Natural killer cell (primary cell): ENCODE data around the gene CACNA1D. TPM values are rescaled to one million over a fixed set of nuclear protein-coding genes. Genes with fewer than 3 reads are reported as not detected.

Experiments used
- ATAC-seq, 3 donors: fragments of 150-1000 bp in 2 of 3; fragments of 200-7000 bp in 1 of 3; cut with Tn5 transposase; 1 replicate in 1 of 3; 2 replicates in 2 of 3; pipeline ENCODE4 v1.10.0; 2021; ENCODE audit warnings: mild to moderate bottlenecking in 2 of 3, moderate library complexity in 2 of 3
- DNase-seq, 2 donors: peaks; one replicate each; pipeline versions ENCODE4 v3.0.0 to v3.0.0-alpha.2; 2013 to 2021; ENCODE audit warnings: mixed read lengths in 1 of 2
- H3K27ac ChIP-seq: one replicate; pipeline ENCODE4 v1.5.1; 2013; ENCODE audit warnings: mild to moderate bottlenecking, low read length
- H3K27me3 ChIP-seq: one replicate; pipeline ENCODE4 v1.6.1; 2013; ENCODE audit warnings: low read length; ENCODE audit not compliant: control insufficient read depth, insufficient read depth
- H3K36me3 ChIP-seq: one replicate; pipeline ENCODE4 v1.6.1; 2013; ENCODE audit warnings: low read length; ENCODE audit not compliant: control insufficient read depth, insufficient read depth
- H3K4me1 ChIP-seq: one replicate; pipeline ENCODE4 v1.6.1; 2013; ENCODE audit warnings: low read length; ENCODE audit not compliant: control insufficient read depth, insufficient read depth
- H3K4me3 ChIP-seq: one replicate; pipeline ENCODE4 v1.5.1; 2013; ENCODE audit warnings: low read length
- H3K9me3 ChIP-seq: one replicate; pipeline ENCODE4 v1.6.1; 2013; ENCODE audit warnings: low read length; ENCODE audit not compliant: control insufficient read depth, insufficient read depth
- H3K27ac Mint-ChIP-seq, 2 donors: one replicate each; pipeline ENCODE4 v1.8.0; 2022; ENCODE audit warnings: mild to moderate bottlenecking in 2 of 2, mixed read lengths in 2 of 2, moderate library complexity in 1 of 2
- H3K27me3 Mint-ChIP-seq, 2 donors: one replicate each; pipeline ENCODE4 v1.8.0; 2022; ENCODE audit warnings: low read depth in 2 of 2, mixed read lengths in 2 of 2
- H3K36me3 Mint-ChIP-seq: one replicate; pipeline ENCODE4 v1.8.0; 2022; ENCODE audit warnings: mixed read lengths
- H3K4me1 Mint-ChIP-seq, 2 donors: one replicate each; pipeline ENCODE4 v1.8.0; 2022; ENCODE audit warnings: mixed read lengths in 2 of 2
- H3K4me3 Mint-ChIP-seq: one replicate; pipeline ENCODE4 v1.8.0; 2022; ENCODE audit warnings: mild to moderate bottlenecking, moderate library complexity, mixed read lengths
- H3K9me3 Mint-ChIP-seq, 2 donors: one replicate each; pipeline ENCODE4 v1.8.0; 2022; ENCODE audit warnings: mixed read lengths in 2 of 2
- WGBS: methylation state at CpG from one replicate; pipeline ENCODE4 v1.1.7; 2013; ENCODE audit warnings: missing lambda C conversion rate; ENCODE audit not compliant: insufficient coverage; 5-methylcytosine and 5-hydroxymethylcytosine counted together
- intact Hi-C: fragments of 100-400 bp; cut with micrococcal nuclease; formaldehyde crosslinking; loops from one replicate; pipeline ENCODE4 v1.14.2; 2022
- total RNA-seq, 4 donors: library from RNA; stranded (reverse); fragments of 120-200 nt in 1 of 4; gene quantifications; one replicate each; pipeline versions ENCODE4 v1.2.3 to v1.2.4, GENCODE V29; 2013 to 2022
- TF ChIP-seq, protein P1 (sequence below): fragments of 200-600 bp; IDR thresholded peaks from one replicate; pipeline ENCODE4 v1.8.0; 2022; ENCODE audit warnings: antibody characterized with exemption

The CACNA1D gene
- total RNA-seq, 3 donors from 2014 or later (not counting 1 experiment from before 2014, with no cell fraction given) = 0.54 to 10.1 TPM; not detected in 1

DNA sequence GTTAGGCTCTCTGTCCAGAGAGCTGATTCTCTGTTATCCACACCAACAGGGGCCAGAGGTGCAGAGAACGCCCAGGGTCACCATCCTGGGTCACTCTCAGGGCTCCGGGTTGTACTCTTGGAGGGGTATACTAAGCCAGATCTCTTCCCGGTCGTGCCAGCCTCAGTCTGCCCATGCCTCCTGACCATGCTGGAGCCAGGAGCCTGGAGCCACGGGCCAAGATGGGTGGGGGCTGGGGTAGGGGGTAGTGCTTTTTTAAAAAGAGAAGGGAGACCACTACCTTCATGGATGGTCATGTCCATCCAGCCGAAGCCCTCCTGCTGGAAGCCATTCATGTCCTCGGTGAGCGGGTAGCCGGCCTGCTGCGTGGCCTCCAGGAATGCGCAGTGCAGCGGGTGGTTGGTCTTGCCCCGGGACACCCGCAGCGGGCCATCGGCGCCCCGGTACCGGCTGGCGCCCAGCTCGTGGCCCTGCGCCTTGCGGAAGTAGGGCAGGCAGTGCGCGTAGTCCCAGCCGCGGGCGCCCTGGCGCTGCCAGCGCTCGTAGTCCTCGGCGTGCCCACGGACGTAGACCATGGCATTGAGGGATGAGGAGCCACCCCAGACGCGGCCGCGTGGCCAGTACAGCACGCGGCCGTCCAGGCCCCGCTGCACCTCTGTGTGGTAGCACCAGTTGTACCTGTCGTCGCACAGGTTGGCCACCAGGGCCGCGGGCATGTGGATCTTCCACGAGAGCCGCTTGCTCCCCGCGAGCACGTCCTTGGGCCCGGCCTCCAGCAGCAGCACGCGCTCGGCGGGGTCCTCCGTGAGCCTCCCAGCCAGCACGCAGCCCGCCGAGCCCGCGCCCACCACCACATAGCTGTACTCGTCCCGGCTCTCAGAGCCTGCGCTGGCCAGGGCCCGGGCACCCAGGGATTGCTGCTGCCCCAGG, 328.9 kb downstream of the CACNA1D start:
- H3K36me3 ChIP-seq = no peaks in the 10 kb centered on the region
- 97% methylated on average over 67 of the region's 67 CpGs for WGBS
- ATAC-seq (no peak), DNase-seq (no peak)
- H3K4me3 ChIP-seq = no peak overlapping the region
- Mint-ChIP-seq H3K27me3 (peaks cover 0 to 5% of the 10 kb centered on the region in 2 donors), H3K4me1 (no peaks in the 10 kb centered on the region), H3K9me3 (no peaks in the 10 kb centered on the region), H3K27ac (no peak overlapping the region), H3K4me3 (no peak overlapping the region), H3K36me3 (no peaks in the 10 kb centered on the region)
- TF ChIP-seq, protein P1, sequence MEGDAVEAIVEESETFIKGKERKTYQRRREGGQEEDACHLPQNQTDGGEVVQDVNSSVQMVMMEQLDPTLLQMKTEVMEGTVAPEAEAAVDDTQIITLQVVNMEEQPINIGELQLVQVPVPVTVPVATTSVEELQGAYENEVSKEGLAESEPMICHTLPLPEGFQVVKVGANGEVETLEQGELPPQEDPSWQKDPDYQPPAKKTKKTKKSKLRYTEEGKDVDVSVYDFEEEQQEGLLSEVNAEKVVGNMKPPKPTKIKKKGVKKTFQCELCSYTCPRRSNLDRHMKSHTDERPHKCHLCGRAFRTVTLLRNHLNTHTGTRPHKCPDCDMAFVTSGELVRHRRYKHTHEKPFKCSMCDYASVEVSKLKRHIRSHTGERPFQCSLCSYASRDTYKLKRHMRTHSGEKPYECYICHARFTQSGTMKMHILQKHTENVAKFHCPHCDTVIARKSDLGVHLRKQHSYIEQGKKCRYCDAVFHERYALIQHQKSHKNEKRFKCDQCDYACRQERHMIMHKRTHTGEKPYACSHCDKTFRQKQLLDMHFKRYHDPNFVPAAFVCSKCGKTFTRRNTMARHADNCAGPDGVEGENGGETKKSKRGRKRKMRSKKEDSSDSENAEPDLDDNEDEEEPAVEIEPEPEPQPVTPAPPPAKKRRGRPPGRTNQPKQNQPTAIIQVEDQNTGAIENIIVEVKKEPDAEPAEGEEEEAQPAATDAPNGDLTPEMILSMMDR = no peak
- no peaks in the 10 kb centered on the region for H3K27me3 ChIP-seq
- H3K4me1 ChIP-seq = no peaks in the 10 kb centered on the region
- H3K27ac ChIP-seq = no peak overlapping the region
- no peaks in the 10 kb centered on the region for H3K9me3 ChIP-seq
- intact Hi-C loops = no loop called here

DNA sequence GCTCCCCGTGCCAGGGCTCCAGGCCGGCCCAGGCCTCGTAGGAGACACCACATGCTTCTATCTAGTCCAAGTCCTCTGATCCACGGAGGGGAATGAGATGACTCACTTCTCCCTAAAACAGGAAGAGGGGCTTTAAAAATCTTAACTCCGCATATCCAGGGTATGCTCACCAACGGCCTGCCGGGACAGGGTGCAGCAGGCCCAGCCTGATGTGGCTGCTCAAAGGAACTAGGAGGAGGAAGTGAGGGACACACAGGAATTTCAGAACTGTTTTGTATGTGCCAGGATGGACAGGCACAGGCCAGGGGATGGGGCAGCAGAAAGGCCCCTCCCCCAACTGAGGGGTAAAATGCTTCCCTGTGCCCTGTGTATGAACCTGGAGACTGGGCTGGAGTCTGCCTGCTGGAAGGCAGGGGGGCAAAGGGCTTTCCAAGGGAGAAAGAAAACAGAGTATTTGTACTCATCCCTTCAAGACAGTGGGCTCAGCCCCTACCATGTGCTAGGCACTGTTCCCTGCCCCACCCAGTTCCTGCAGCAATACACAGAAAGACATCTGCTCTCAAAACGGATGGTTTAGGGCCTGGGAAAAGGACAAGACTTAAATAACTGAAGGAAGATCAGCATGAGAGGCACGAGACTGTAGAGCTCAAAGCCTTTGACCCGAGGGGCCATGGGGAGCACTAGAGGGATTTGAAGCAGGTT, 329.7 kb downstream of the CACNA1D start:
- TF ChIP-seq, protein P1 = no peak
- DNase-seq (no peak), ATAC-seq (no peak)
- no peak overlapping the region for H3K4me3 ChIP-seq
- Mint-ChIP-seq H3K4me1 (no peaks in the 10 kb centered on the region), H3K9me3 (no peaks in the 10 kb centered on the region), H3K27ac (no peak overlapping the region), H3K4me3 (no peak overlapping the region), H3K27me3 (peaks cover 0 to 8% of the 10 kb centered on the region in 2 donors), H3K36me3 (no peaks in the 10 kb centered on the region)
- intact Hi-C loops = no loop called here
- no peaks in the 10 kb centered on the region for H3K9me3 ChIP-seq
- H3K4me1 ChIP-seq = no peaks in the 10 kb centered on the region
- no peaks in the 10 kb centered on the region for H3K36me3 ChIP-seq
- H3K27ac ChIP-seq = no peak overlapping the region
- 92% methylated on average over 10 of the region's 10 CpGs for WGBS
- no peaks in the 10 kb centered on the region for H3K27me3 ChIP-seq

DNA sequence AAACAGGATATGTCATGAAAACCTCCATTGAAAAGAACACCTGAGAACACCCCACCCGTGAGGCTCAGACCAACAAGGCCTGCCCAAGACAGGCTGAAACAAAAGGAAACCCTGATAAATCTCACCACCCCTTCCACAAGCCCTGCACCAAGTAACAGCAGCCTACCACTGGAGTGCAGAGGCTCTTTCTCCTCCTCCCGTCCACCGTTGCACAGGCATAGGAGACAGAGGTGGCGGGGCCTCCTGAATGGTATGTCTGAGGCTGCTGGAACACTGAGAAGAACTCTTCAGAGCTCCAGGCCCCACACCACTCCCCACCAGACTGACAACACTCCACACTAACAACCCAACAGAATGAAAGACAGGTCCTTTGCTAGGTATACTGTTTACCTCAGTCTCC, 330.4 kb downstream of the CACNA1D start:
- no peak for DNase-seq
- H3K27me3 Mint-ChIP-seq = peaks cover 0 to 6% of the 10 kb centered on the region in 2 donors
- TF ChIP-seq, protein P1 = no peak
- no peaks in the 10 kb centered on the region for H3K4me1 ChIP-seq
- H3K27ac ChIP-seq = no peak overlapping the region
- H3K36me3 ChIP-seq = no peaks in the 10 kb centered on the region
- H3K4me3 ChIP-seq = no peak overlapping the region
- H3K27ac Mint-ChIP-seq = no peak overlapping the region
- H3K36me3 Mint-ChIP-seq = no peaks in the 10 kb centered on the region
- intact Hi-C loops = no loop called here
- H3K27me3 ChIP-seq = no peaks in the 10 kb centered on the region
- H3K9me3 Mint-ChIP-seq = no peaks in the 10 kb centered on the region
- no peak overlapping the region for H3K4me3 Mint-ChIP-seq
- no peaks in the 10 kb centered on the region for H3K4me1 Mint-ChIP-seq
- ATAC-seq = no peak
- H3K9me3 ChIP-seq = no peaks in the 10 kb centered on the region
- WGBS = 95% methylated on average over 4 of the region's 4 CpGs
